Fibroblast of lung (primary cell): Measurements from ENCODE around the gene DEPDC5. TPM values are rescaled to one million over a fixed set of nuclear protein-coding genes. Genes with fewer than 3 reads are reported as not detected.

Source experiments
- DNase-seq, 2 donors: peaks; one replicate each; pipeline versions ENCODE4 v3.0.0 to v3.0.0-alpha.2; 2010; ENCODE audit warnings: low read depth in 2 of 2
- H2AFZ ChIP-seq: 2 replicates; pipeline ENCODE4 v1.5.1; 2012; ENCODE audit warnings: low read length, control low read depth, inconsistent platforms
- H3K27ac ChIP-seq: 2 replicates; pipeline ENCODE4 v1.5.1; 2011; ENCODE audit warnings: low read length, control low read depth; ENCODE audit not compliant: insufficient read depth
- H3K27me3 ChIP-seq: 2 replicates; pipeline ENCODE4 v1.5.1; 2011; ENCODE audit warnings: mild to moderate bottlenecking, low read length; ENCODE audit not compliant: control insufficient read depth, insufficient read depth
- H3K36me3 ChIP-seq: 2 replicates; pipeline ENCODE4 v1.5.1; 2011; ENCODE audit warnings: low read length; ENCODE audit not compliant: control insufficient read depth, insufficient read depth
- H3K4me1 ChIP-seq: 2 replicates; pipeline ENCODE4 v1.5.1; 2011; ENCODE audit warnings: low read length; ENCODE audit not compliant: control insufficient read depth, insufficient read depth; ENCODE audit errors: extremely low read depth
- H3K4me2 ChIP-seq: 2 replicates; pipeline ENCODE4 v1.5.1; 2011; ENCODE audit warnings: low read length, control low read depth; ENCODE audit not compliant: insufficient read depth; ENCODE audit errors: extremely low read depth
- H3K4me3 ChIP-seq, 4 experiments: fragments of 200-600 bp in 1 of 4; sonication (generic) in 1 of 4; replicated peaks in 1 of 4; 2 replicates each; pipeline ENCODE4 v1.5.1; 2011 to 2016; ENCODE audit warnings: low read length in 4 of 4, low read depth in 3 of 4, mild to moderate bottlenecking in 3 of 4, control low read depth in 2 of 4, inconsistent platforms in 1 of 4, mixed read lengths in 1 of 4; ENCODE audit not compliant: insufficient read depth in 1 of 4; ENCODE audit errors: control extremely low read depth in 1 of 4
- H3K79me2 ChIP-seq: 2 replicates; pipeline ENCODE4 v1.5.1; 2012; ENCODE audit warnings: mild to moderate bottlenecking, low read length, inconsistent platforms; ENCODE audit not compliant: control insufficient read depth, insufficient read depth
- H3K9ac ChIP-seq: 2 replicates; pipeline ENCODE4 v1.5.1; 2011; ENCODE audit warnings: mild to moderate bottlenecking, low read length, control low read depth; ENCODE audit not compliant: insufficient read depth
- H3K9me3 ChIP-seq: 2 replicates; pipeline ENCODE4 v1.5.1; 2012; ENCODE audit warnings: low read depth, low read length; ENCODE audit not compliant: control insufficient read depth, insufficient read depth
- H4K20me1 ChIP-seq: 2 replicates; pipeline ENCODE4 v1.5.1; 2011; ENCODE audit warnings: low read length; ENCODE audit not compliant: control insufficient read depth, insufficient read depth; ENCODE audit errors: extremely low read depth
- EZH2 ChIP-seq: IDR thresholded peaks from 2 replicates; pipeline ENCODE4 v1.5.1; 2012; ENCODE audit warnings: low read length, control low read depth, mild to moderate bottlenecking; ENCODE audit errors: missing control alignments
- polyA plus RNA-seq, 2 donors: library from polyadenylated mRNA; depleted of rRNA in 1 of 2; stranded (reverse) in 1 of 2; unstranded in 1 of 2; fragments of >200 nt; gene quantifications; 2 replicates each; pipeline ENCODE4 v1.2.1, GENCODE V29; 2011 to 2012; ENCODE audit warnings: missing spikeins in 1 of 2
- total RNA-seq: library from RNA; depleted of rRNA; stranded (reverse); fragments of >200 nt; gene quantifications from 2 replicates; pipeline ENCODE4 v1.2.1, GENCODE V29; 2014
- TF ChIP-seq, protein P1 (sequence below), 2 donors: IDR thresholded peaks in 1 of 2; conservative IDR thresholded peaks in 1 of 2; 1 replicate in 1 of 2; 2 replicates in 1 of 2; pipeline ENCODE4 v1.5.1; 2011 to 2012; ENCODE audit warnings: low read length in 2 of 2, control low read depth in 1 of 2, inconsistent platforms in 1 of 2, low read depth in 1 of 2, mild to moderate bottlenecking in 1 of 2

DEPDC5 gene
- total and polyA plus RNA-seq, 2 donors (not counting 1 experiment from before 2014, with no cell fraction given): 10.4 to 10.7 TPM

DNA sequence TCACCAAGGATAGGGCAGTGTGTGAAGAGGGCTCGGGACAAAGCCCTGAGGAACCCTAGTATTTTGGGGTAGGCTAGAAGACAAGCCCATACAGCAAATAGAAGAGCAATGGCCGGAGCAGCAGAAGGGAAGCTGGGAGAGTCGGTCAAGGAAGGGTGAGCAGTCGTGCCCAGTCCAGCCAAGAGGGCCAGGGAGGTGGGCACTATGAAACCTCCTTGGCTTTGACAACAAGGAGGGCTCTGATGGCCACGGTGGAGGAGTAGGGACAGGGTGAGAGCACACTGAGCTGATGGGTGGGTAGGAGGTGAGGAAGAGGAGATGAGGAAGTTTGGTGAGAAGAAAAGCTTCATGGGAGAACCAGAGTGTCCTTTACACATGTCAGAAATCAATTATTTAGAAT is 188.3 kb downstream of the DEPDC5 start:
- TF ChIP-seq, protein P1, sequence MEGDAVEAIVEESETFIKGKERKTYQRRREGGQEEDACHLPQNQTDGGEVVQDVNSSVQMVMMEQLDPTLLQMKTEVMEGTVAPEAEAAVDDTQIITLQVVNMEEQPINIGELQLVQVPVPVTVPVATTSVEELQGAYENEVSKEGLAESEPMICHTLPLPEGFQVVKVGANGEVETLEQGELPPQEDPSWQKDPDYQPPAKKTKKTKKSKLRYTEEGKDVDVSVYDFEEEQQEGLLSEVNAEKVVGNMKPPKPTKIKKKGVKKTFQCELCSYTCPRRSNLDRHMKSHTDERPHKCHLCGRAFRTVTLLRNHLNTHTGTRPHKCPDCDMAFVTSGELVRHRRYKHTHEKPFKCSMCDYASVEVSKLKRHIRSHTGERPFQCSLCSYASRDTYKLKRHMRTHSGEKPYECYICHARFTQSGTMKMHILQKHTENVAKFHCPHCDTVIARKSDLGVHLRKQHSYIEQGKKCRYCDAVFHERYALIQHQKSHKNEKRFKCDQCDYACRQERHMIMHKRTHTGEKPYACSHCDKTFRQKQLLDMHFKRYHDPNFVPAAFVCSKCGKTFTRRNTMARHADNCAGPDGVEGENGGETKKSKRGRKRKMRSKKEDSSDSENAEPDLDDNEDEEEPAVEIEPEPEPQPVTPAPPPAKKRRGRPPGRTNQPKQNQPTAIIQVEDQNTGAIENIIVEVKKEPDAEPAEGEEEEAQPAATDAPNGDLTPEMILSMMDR (conservative IDR thresholded peaks at IDR 0.05 in 1 of 2, IDR thresholded peaks at IDR 0.05 in 1 of 2; ENCODE audit: low read depth in 1 of 2, low read length in 2 of 2): no peak
- TF ChIP-seq EZH2: no peak
- Histone ChIP-seq H3K27me3 (peaks cover 5% of the 10 kb centered on the region), H3K4me1 (peaks cover 7% of the 10 kb centered on the region), H3K4me3 (no peak overlapping the region), H2AFZ (no peak overlapping the region), H4K20me1 (no peaks in the 10 kb centered on the region), H3K27ac (no peak overlapping the region), H3K9me3 (no peaks in the 10 kb centered on the region), H3K9ac (no peak overlapping the region), H3K79me2 (peaks cover 26% of the 10 kb centered on the region), H3K36me3 (no peaks in the 10 kb centered on the region), H3K4me2 (no peak overlapping the region)
- no peak for DNase-seq

DNA sequence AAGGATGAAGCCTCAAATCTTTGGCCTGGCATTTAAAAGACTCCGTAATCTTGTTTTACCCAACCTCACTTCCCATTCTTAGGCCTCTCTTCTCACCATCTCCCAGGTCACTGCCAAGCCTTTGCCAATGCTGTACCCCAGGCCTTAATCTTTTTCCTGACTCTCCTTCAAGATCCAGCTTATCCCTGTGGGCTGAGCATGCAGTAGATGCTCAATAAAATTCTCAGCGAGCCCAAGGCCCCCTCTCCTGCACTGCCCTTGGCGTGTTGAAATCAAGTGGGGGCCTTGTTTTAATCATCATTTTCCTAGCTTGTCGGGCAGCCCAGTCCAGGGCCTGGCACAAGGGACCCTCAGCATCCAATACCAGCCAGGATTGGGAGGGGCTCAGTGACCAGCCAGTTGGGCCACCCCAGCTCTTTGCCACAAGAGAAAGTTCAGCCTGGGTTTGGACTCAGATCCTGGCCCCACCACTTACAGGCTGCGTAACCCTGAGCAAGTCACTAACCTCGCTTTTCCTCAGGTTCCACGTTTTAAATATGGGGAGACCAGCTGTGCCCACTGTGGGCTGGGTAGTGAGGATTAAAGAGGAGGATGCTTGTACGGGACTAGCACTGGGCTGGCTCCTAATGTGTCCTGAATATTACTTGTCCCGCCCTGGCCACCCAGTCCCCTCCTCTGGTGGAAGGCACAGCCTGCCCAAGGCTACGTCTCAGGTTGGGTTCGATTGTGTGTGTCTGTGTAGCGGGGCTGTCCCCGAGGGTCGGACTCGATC is 189.6 kb downstream of the DEPDC5 start:
- H3K27ac ChIP-seq: peak overlapping the region; percentile 77
- no peaks in the 10 kb centered on the region for H3K36me3 ChIP-seq
- no peak for TF ChIP-seq EZH2
- TF ChIP-seq, protein P1 (conservative IDR thresholded peaks at IDR 0.05 in 1 of 2, IDR thresholded peaks at IDR 0.05 in 1 of 2; ENCODE audit: low read depth in 1 of 2, low read length in 2 of 2): no peak
- H3K4me2 ChIP-seq: peak overlapping the region; percentile 88
- H4K20me1 ChIP-seq: peaks cover 2% of the 10 kb centered on the region
- DNase-seq: no peak
- H3K9me3 ChIP-seq: no peaks in the 10 kb centered on the region
- H3K4me3 ChIP-seq: peak overlapping the region; percentile 52 to 63 (median 58)
- peak overlapping the region; percentile 93 for H2AFZ ChIP-seq
- H3K4me1 ChIP-seq: peaks cover 7% of the 10 kb centered on the region
- H3K9ac ChIP-seq: peak overlapping the region; percentile 65
- H3K79me2 ChIP-seq: peaks cover 39% of the 10 kb centered on the region
- peaks cover 2% of the 10 kb centered on the region for H3K27me3 ChIP-seq

DNA sequence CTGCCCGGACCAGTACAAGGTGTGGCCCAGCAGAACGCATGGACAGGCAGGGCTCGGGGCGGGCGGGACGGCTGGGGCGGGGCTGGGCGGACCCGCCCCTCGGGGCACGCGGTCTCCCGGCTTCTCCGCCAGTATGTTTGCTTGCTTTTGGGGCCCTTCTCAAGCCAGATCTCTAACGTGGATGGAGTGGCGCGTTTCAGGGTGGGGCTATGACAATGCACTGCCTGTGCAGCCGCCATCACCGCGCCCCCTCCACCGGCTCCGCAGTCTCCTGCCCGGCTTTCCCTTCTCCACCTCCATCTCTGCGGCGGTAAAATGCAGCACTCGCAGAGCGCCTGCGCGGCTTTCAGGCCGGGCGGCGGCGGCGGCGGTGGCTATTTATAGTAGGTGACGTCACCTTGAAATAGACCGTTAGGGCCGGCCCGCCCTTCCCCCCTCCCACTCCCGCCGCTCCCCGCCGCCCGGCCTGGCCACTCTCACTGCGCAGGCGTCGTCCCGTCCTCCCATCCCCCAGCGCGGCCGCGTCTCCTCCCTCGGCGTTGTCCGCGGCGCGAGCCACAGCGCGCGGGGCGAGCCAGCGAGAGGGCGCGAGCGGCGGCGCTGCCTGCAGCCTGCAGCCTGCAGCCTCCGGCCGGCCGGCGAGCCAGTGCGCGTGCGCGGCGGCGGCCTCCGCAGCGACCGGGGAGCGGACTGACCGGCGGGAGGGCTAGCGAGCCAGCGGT is 190.3 kb downstream of the DEPDC5 start, which contains the start of gene YWHAH:
Gene YWHAH (plus strand): TSS at position 558 of the 722 bp plus-strand sequence. CDS start 199 bp downstream, outside the sequence.
- Histone ChIP-seq H3K9me3 (no peaks in the 10 kb centered on the region), H3K27ac (peak within 1 kb of the TSS; percentile 89), H3K4me1 (peaks cover 7% of the 10 kb centered on the region), H3K4me2 (peak within 1 kb of the TSS; percentile 98), H3K79me2 (peaks cover 46% of the 10 kb centered on the region), H4K20me1 (peaks cover 2% of the 10 kb centered on the region), H3K36me3 (peaks cover 2% of the 10 kb centered on the region), H3K4me3 (peak within 1 kb of the TSS; percentile 95 to 99 (median 96)), H2AFZ (peak within 1 kb of the TSS; percentile 93), H3K27me3 (no peaks in the 10 kb centered on the region), H3K9ac (peak within 1 kb of the TSS; percentile 94)
- peak; percentile 82 to 92 for DNase-seq
- TF ChIP-seq, protein P1 (conservative IDR thresholded peaks at IDR 0.05 in 1 of 2, IDR thresholded peaks at IDR 0.05 in 1 of 2; ENCODE audit: low read depth in 1 of 2, low read length in 2 of 2): no peak
- no peak for TF ChIP-seq EZH2
